HepG2 (cell line): Measurements from ENCODE around the gene PFN1.
A peak's percentile ranks its signal among the peaks of the same experiment; 100 is the strongest.

Experiments used
- IRF2 ChIP-seq: IDR thresholded peaks from 2 replicates; pipeline ENCODE4 v1.6.1; 2018; ENCODE audit warnings: missing genetic modification reagents, missing compliant biosample characterization
- JUN ChIP-seq: sonication (generic); formaldehyde crosslinking; IDR thresholded peaks from 2 replicates; pipeline ENCODE4 v1.4.0; 2020; ENCODE audit warnings: mild to moderate bottlenecking, missing genetic modification reagents
- PCBP2 ChIP-seq: fragments of 200-400 bp; formaldehyde crosslinking; optimal IDR thresholded peaks from 2 replicates; pipeline ENCODE3; 2018; ENCODE audit warnings: low read length, low read depth; ENCODE audit not compliant: poor library complexity, severe bottlenecking
- ZNF260 ChIP-seq: sonication (generic); formaldehyde crosslinking; IDR thresholded peaks from 2 replicates; pipeline ENCODE4 v1.4.0; 2020; ENCODE audit warnings: missing genetic modification reagents, low read depth, mild to moderate bottlenecking, borderline replicate concordance
- TF ChIP-seq, protein P1 (sequence below): sonication (generic); formaldehyde crosslinking; IDR thresholded peaks from 2 replicates; pipeline ENCODE4 v1.9.0; 2022; ENCODE audit warnings: missing genetic modification reagents, mild to moderate bottlenecking, borderline replicate concordance

- no peak for TF ChIP-seq ZNF260 (CRISPR knock-in tag)
- TF ChIP-seq PCBP2: no peak
- TF ChIP-seq JUN: no peak
- TF ChIP-seq IRF2 (CRISPR knock-in tag): no peak
- TF ChIP-seq, protein P1, sequence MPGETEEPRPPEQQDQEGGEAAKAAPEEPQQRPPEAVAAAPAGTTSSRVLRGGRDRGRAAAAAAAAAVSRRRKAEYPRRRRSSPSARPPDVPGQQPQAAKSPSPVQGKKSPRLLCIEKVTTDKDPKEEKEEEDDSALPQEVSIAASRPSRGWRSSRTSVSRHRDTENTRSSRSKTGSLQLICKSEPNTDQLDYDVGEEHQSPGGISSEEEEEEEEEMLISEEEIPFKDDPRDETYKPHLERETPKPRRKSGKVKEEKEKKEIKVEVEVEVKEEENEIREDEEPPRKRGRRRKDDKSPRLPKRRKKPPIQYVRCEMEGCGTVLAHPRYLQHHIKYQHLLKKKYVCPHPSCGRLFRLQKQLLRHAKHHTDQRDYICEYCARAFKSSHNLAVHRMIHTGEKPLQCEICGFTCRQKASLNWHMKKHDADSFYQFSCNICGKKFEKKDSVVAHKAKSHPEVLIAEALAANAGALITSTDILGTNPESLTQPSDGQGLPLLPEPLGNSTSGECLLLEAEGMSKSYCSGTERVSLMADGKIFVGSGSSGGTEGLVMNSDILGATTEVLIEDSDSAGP (CRISPR knock-in tag): peak; percentile 60; the same call in 1 of the 2 replicates
Measured at GRCh38 chr17:4987767-4988567, 39.6 kb upstream of the PFN1 start.
